AG04450 (cell line): ENCODE results near the gene PPME1. TPM values are rescaled to one million over a fixed set of nuclear protein-coding genes. Genes with fewer than 3 reads are reported as not detected.

Source experiments
- CTCF ChIA-PET: fragments of 300-600, 350-600 bp; formaldehyde crosslinking; extraction: SDS; loops from one replicate; lab custom pipeline; 2022; ENCODE audit warnings: antibody characterized with exemption, inconsistent platforms; lab: Charles Lee
- POLR2A ChIA-PET: fragments of 350-600 bp; formaldehyde crosslinking; extraction: SDS; loops from one replicate; lab custom pipeline; 2021; ENCODE audit warnings: antibody characterized with exemption, inconsistent platforms; lab: Yijun Ruan, JAX
- DNase-seq: peaks from one replicate; pipeline ENCODE4 v3.0.0-alpha.2; 2011; ENCODE audit warnings: low read depth, low spot score
- H3K27ac ChIP-seq: one replicate; pipeline ENCODE4 v1.5.1; 2012; ENCODE audit warnings: low read depth, low read length, control low read depth
- H3K27me3 ChIP-seq: one replicate; pipeline ENCODE4 v1.6.0; 2012; ENCODE audit warnings: low read length; ENCODE audit not compliant: control insufficient read depth, insufficient read depth
- H3K4me3 ChIP-seq: 2 replicates; pipeline ENCODE4 v1.5.1; 2011; ENCODE audit warnings: mild to moderate bottlenecking, low read depth, low read length, control low read depth
- H3K9me3 ChIP-seq: 2 replicates; pipeline ENCODE4 v1.5.1; 2012; ENCODE audit warnings: low read length; ENCODE audit not compliant: control insufficient read depth, insufficient read depth
- CTCF ChIP-seq: IDR thresholded peaks from 2 replicates; pipeline ENCODE4 v1.5.1; 2011; ENCODE audit warnings: low read depth, low read length, control low read depth, inconsistent platforms
- polyA plus RNA-seq: library from polyadenylated mRNA; depleted of rRNA; stranded (reverse); fragments of >200 nt; gene quantifications from 2 replicates; pipeline ENCODE4 v1.2.3, GENCODE V29; 2011

PPME1 gene
- polyA plus RNA-seq, 1 experiment: 59.6 TPM

GRCh38 chr11:74284466-74284865, 113.4 kb downstream of the PPME1 start:
- H3K27me3 ChIP-seq: no peaks in the 10 kb centered on the region
- no peak overlapping the region for H3K4me3 ChIP-seq
- H3K9me3 ChIP-seq: no peaks in the 10 kb centered on the region; the same call in 1 of the 2 replicates
- TF ChIP-seq CTCF: no peak
- H3K27ac ChIP-seq: no peak overlapping the region
- POLR2A ChIA-PET: no interaction called here
- no peak for DNase-seq
- CTCF ChIA-PET: no interaction called here

GRCh38 chr11:74288161-74288560, 117.1 kb downstream of the PPME1 start:
- no peaks in the 10 kb centered on the region for H3K9me3 ChIP-seq
- H3K27ac ChIP-seq: peak overlapping the region; percentile 70
- POLR2A ChIA-PET: interaction anchor here (0.7 to 1.3 kb wide), 2 partner anchors 9 to 29 kb away, joined by 3 to 5 read pairs; no protein-coding TSS in a partner anchor
- H3K4me3 ChIP-seq: no peak overlapping the region
- DNase-seq: peak; percentile 85
- no peaks in the 10 kb centered on the region for H3K27me3 ChIP-seq
- CTCF ChIA-PET: no interaction called here
- TF ChIP-seq CTCF: no peak

- no peak for DNase-seq
- Histone ChIP-seq H3K27me3 (no peaks in the 10 kb centered on the region), H3K27ac (no peak overlapping the region), H3K9me3 (no peaks in the 10 kb centered on the region), H3K4me3 (no peak overlapping the region)
- ChIA-PET CTCF (interaction anchor here (0.6 kb wide), 1 partner anchor 451 kb away, joined by 4 read pairs; no protein-coding TSS in a partner anchor), POLR2A (interaction anchor here (0.7 kb wide), 1 partner anchor 29 kb away, joined by 3 read pairs; no protein-coding TSS in a partner anchor)
- TF ChIP-seq CTCF: no peak
Observed at GRCh38 chr11:74288911-74289310, 117.8 kb downstream of the PPME1 start.

GRCh38 chr11:74297484-74297883, 126.4 kb downstream of the PPME1 start:
- H3K27me3 ChIP-seq: no peaks in the 10 kb centered on the region
- POLR2A ChIA-PET: no interaction called here

More at GRCh38 chr11:74297484-74297883, 126.4 kb downstream of the PPME1 start:
- CTCF ChIA-PET: interaction anchor here (0.6 to 1.4 kb wide), 3 partner anchors 24 to 103 kb away, joined by 3 to 10 read pairs (median 4); no protein-coding TSS in a partner anchor
- H3K4me3 ChIP-seq: no peak overlapping the region
- no peak for TF ChIP-seq CTCF
- no peak for DNase-seq
- no peaks in the 10 kb centered on the region for H3K9me3 ChIP-seq
- no peak overlapping the region for H3K27ac ChIP-seq
